Measurements from ENCODE around the gene MMP23B.

- TF ChIP-seq POLR2A (IDR thresholded peaks at IDR 0.05) (no peak), CTCF (IDR thresholded peaks at IDR 0.05) (no peak)
These were observed 8.8 kb upstream of the MMP23B start for GRCh38 chr1:1623181-1623630.

All from stomach (tissue), 4 donors.